Measurements from ENCODE around the gene SLC26A9.
"Not testable (repeated sequence)": the region's sequence is repeated elsewhere in the genome, so short reads cannot be mapped to it uniquely, and the experiment has no call there.

The SLC26A9 gene

GRCh38 chr1:205889006-205889405, 54.2 kb downstream of the SLC26A9 start:
- DNase-seq: not testable (repeated sequence)

GRCh38 chr1:205883792-205884191, 59.5 kb downstream of the SLC26A9 start:
- DNase-seq: no peak

GRCh38 chr1:205880923-205881322, 62.3 kb downstream of the SLC26A9 start:
- DNase-seq: no peak

GRCh38 chr1:205879974-205880373, 63.3 kb downstream of the SLC26A9 start:
- DNase-seq: no peak

GRCh38 chr1:205878026-205878425, 65.2 kb downstream of the SLC26A9 start:
- no peak for DNase-seq

- not testable (repeated sequence) for DNase-seq
Observed at GRCh38 chr1:205873148-205873547, 70.1 kb downstream of the SLC26A9 start.

- no peak for DNase-seq
Observed at GRCh38 chr1:205870236-205870635, 73.0 kb downstream of the SLC26A9 start.

All from fibroblast of skin of right quadriceps (primary cell).